Inflammatory macrophage treated with lipopolysaccharide for 1 hour (primary cell): ENCODE measurements around the gene GSE1.

ENCODE experiments used
- DNase-seq, 2 donors: peaks; one replicate each; pipeline ENCODE4 v3.0.0-alpha.2; 2020 to 2022

GSE1 gene

GRCh38 chr16:85636234-85636812 lies 23.2 kb downstream of the GSE1 start:
- DNase-seq: no peak

DNA sequence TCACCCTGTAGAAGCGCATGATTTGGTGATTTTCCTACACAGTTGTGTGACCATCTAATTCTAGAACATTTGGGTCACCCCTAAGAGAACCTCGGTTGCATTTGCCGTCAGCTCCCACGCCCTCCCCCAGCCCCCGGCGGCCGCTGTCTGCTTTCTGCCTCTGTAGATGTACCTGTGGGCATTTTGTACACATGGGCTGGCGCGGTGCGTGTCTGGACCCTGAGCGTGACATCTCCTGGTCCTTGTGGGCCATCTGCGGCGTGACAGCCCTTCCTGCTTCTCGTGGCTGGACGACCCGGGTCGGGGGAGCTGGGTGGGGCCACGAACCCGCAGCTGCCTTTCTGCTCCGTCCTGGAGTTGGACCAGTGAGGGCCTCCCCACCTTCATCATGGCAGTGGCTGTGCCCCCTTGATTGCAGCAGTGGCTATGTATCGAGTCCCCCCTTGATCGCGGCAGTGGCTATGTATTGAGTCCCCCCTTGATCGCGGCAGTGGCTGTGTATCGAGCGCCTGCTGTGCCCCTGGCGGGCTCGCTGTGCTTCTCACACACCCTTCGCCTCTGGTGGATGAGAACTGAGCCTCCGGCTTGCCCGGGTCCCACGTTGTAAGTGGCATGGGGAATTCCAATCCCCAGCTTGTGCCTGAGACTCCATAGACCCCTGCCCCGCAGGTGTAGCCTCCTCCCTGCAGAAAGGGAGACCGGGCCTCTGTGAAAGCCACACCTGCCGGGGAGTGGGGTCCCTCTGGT lies 24.1 kb downstream of the GSE1 start:
- no peak for DNase-seq

- no peak for DNase-seq
Measured at GRCh38 chr16:85637808-85638647, 24.9 kb downstream of the GSE1 start.

DNA sequence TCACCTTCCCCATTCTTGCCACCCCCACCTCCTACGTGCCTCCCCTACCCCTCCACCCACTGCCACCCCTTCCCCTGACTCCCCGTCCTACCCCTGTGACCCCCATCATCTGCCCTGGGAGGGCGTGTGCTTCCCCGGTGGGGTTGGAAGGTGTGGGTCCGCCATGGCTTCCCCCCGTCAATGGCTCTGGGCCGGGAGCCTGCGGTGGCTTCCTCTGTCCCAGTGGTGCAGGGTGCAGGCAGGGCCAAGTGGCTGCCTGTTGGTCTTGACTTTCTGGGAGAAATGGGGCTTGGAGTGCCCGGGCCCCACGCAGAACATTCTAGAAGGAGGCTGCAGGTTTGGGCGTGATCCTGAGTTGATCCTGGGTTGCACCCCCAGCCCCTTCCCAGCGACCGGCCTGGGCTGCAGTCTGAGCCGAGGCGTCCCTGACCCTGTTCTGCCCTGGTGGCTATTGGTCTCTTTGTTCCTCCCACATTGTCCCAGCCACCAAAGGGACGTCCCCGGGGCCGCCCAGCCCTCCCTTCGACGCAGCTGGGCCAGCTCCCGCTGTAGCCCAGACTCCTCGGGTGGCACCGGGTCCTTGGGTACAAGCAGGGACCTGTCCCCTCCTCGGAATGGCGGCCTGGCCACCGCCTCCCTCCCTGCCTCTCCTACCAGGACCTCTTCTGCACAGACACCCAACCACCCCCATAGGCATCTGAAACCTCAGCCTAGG lies 25.7 kb downstream of the GSE1 start:
- DNase-seq: no peak

DNA sequence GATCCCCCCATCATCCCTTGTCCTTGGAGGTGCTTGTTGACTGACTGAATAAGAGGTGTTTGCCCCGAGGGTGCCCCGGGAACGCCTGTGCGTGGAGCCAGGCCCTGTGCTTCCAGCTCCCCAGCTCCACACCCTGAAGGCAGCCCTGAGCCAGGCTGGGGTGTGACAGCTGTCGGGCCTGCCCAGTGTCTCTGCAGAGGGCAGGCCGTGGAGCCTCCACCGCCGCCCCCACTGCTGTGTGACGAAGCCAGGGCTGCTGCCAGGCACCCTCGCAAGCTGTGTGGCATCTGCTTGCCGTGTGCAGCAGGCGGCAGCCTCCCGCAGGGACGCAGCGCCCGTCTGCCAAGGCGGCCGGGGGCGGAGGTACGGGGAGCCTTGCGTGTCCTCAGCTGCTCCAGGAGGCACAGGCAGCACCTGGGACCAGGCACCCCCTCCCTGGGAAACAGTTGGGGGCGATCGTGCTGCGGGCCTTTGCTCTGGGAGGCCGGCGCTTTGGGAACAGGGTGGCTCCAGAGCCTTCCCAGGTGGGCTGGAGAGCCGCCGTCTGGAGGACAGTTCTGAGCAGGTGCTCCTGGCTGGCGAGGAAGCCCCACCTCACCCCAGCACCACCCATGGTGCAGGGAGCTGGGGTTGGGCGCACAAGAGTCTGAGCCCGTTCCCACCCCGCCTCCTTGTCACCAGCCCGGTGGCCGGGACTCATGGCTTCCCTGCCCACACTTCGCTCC lies 26.6 kb downstream of the GSE1 start:
- no peak for DNase-seq

GRCh38 chr16:85640254-85640558 lies 27.1 kb downstream of the GSE1 start:
- DNase-seq: no peak

DNA sequence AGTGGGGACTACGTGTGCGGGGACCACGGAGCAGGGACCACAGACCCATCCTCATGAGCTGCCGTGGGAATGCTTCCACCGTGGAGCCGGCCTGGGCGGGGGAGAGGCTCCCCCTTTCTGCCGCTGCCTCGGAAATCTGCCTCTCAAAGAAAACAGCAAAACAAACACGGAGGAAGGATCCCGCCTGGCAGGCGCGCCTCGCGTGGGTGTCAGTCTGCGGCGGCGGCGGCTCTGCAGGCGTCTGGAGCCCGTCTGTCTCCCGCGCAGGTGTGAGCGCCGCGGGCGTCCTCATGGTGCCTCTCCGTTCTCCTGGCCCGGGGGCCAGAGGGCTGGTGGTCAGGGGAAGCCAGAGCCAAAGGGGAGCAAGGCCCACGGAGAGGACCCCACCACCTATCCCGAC lies 27.5 kb downstream of the GSE1 start:
- DNase-seq: no peak

- no peak for DNase-seq
Measured at GRCh38 chr16:85641305-85641704, 28.2 kb downstream of the GSE1 start.

GRCh38 chr16:85641776-85642176 lies 28.7 kb downstream of the GSE1 start:
- DNase-seq: peak in 1 of 2 donors; percentile 2

GRCh38 chr16:85642762-85643358 lies 29.7 kb downstream of the GSE1 start:
- DNase-seq: no peak

DNA sequence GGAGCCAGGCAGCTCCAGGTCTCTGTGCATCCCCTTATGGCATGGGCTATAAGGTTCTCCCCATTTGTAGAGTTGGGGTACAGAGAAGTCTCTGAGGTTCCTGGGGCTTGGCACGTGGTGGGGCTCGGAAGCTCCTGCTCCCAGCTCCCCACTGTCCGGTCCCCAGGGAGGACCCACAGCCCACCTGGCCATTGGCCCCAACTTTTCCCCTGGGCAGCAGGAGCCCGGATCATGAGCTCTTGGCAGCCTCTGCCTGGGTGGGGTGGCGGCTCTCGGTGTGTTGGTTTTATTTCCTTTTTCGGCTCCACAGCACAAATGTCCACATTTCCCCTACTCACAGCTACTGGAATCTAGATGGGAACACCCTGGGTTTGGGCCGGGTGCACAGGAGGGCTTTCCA lies 30.5 kb downstream of the GSE1 start:
- peak in 1 of 2 donors; percentile 3 for DNase-seq

DNA sequence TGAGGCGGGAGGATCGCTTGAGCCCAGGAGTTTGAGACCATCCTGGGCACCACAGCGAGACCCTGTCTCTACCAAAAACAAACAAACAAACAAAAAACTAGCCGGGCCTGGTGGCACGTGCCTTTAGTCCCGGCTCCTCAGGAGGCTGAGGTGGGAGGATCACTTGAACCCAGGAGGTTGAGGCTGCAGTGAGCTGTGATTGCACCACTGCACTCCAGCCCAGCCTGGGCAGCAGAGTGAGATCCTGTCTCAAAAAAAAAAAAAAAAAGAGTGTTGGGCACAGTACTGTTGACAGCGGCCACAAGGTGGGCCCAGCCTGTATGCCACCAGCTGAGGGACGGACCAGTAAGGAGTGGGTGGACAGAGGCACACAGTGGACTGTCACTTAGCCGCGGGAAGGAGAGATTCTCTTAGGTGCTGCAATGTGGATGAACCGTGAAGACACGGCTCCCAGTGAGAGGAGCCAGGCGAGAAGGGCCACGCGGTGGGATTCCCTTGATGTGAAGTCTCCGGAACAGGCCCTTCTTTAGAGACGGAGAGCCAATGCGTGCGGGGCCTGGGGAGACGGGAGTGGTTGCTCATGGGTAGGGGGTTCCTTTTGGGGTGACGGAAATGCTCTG lies 31.1 kb downstream of the GSE1 start:
- no peak for DNase-seq

- DNase-seq: no peak
Measured at GRCh38 chr16:85645021-85645589, 32.0 kb downstream of the GSE1 start.

DNA sequence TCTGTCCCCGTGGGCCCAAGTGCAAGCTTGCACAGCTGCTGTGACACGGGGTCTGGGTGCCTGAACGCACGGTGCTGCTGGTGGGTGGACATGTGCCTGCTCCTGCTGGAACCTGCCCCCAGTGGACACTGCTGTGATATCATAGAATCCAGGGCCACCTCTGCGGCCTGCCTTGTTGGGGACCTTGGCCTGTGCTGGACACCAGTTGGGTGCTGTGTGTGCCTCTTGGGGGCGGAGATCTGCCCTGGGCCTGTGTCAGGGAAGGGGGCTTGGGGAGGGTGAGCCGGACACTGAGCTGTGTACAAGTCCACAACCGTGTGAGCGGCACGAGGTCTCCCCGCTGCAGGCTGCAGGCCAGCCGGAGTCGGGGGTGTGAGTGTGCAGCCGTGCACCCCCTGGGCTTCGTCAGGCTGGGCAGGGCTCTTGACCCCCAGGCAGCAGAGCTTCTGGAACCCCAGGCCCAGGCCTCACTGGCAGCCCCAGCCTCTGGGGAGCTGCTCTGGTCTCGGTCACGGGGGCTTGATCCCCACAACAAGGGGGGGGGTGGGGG lies 33.3 kb downstream of the GSE1 start:
- DNase-seq: no peak

GRCh38 chr16:85646976-85647375 lies 33.9 kb downstream of the GSE1 start:
- no peak for DNase-seq

DNA sequence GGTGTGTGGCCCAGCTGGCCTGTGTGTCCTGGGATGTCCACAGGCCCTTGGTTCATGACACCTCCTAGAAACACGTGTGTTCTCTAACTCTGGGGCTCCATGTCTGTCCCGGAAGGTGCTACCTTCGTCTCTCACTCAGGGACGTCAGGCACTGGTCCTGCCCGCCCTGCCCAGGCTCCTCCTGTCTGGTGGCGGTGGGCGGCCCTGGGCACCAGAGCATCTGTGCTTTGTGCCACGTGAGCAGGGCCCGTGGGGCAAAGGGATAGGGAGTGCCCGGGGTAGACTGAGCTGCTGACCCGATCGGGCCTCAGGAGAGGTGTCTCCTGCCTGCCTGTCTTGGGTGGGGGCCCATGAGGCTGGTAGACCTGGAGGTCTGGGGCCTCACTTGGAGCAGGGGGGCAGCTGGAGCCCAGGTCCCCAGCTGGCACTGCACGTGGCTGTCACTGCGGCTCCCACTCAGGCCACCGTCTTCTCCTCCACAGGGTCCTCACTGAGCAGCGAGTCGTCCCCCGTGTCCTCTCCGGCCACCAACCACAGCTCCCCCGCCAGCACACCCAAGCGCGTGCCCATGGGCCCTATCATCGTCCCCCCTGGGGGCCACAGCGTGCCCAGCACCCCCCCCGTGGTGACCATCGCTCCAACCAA lies 35.1 kb downstream of the GSE1 start:
- no peak for DNase-seq

DNA sequence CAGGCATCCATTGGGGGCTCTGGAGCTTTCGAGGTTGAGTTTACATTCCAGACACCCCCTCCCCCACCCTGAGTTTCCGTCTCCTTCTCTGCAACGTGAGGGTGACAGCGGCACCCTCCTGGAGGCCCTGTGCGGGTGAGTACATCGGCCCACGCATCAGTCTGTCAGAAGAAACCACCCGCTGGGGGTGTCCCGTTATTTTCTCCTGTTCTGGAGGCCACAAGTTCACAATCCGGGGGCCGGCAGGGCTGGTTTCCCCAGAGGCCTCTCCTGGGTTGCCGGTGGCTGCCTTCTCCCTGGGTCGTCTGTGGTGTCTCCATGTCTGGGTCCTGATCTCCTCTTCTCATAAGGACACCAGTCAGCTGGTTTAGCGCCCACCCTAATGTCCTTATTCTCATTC lies 35.7 kb downstream of the GSE1 start:
- no peak for DNase-seq

GRCh38 chr16:85649411-85650134 lies 36.5 kb downstream of the GSE1 start:
- DNase-seq: no peak

DNA sequence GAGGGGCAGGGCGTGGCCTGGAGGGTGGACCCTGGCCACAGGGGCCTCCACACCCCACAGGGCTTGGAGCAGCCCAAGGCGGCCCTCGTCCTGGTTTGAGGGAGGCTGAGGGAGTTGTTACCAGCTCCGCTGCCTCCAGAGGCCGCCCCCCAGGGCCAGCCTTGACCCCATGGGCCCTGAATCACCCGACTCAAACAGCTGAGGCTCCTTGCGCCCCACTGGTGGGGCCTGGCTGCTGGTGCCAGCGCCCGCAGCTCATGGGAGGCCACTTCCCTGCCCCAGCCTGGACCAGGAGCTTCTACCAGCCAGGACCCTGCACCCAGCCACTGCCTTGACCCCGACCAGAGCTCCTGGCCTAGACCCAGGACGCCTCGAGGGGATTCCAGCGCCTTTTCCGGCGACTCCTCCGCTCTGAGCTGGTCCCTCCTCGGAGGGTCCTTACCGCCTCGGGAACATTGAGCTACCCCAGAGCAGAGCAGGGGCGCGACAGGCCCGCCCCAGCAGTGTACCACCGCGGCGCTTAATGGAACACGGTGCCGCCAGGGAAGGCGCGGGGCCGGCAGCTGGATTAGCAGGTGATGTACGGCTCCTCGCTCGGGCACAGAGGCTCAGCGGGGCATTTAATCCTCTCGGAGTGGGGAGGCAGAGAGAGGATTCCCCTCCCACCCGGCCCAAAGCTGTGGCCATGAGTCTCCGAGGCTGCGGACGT lies 37.2 kb downstream of the GSE1 start:
- no peak for DNase-seq
